Activated gamma-delta T cell (primary cell): ENCODE data around the gene RMND1.
"Not testable (repeated sequence)": the region's sequence is repeated elsewhere in the genome, so short reads cannot be mapped to it uniquely, and the experiment has no call there.

Source experiments
- DNase-seq: peaks from one replicate; lab custom pipeline; 2025; lab: John Stamatoyannopoulos, UW

The RMND1 gene

DNA sequence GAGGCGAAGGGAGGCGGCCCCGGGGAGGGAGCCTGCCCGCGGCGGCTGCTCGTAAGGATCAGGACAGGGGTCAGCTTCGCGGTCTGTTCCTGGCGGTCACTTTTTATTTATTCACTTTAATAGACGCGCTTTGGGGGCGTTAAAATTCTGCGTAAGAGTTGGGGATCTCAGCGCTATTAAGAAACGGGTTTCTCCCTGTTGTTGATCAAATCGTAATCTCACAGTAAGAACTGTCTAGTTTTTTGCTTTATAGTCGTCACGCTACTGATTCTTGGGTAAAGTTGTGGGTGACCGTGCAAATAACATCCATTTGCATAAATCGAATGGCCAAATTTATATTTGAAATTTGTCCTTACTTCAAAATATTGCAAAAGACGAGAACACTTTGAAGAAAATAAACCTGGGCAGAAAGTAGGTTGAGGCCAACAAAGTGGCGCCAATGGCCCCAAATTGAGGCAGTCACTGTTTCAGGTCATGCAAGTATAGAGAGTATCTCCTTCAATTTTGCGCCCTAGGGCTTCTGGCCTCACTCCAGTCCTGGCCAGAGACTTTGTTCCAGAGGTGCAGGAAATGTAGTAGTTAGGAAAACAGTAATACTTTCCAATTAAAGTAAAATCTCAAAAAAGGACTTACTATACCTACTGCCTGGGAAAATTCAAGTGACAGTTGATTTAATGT lies 963 bp upstream of the RMND1 start:
- no peak for DNase-seq

DNA sequence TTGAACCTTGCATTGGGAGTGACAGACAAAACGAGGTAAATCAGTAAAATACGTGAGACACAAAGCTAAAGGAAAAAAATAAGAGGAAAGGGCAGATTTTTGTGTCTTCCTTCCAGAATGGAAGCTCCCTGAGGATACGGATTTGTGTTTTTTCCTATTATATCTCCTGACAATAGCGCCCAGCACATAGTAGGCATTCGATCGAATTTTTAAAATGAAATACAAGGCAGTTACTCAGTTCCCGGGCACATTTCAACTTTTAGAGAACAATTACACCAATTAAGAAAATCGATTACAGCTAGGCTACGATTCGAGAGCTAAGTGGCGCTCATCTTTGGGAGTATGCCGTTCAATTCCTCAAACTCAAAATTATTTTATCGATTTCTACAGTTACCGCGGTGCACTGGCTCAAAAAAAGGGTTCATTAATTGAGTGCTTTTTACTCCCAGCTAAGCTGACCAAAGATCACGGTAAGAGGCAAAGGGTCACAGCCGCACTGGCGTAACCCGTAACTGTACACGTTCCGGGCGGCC lies 443 bp downstream of the RMND1 start:
- no peak for DNase-seq

DNA sequence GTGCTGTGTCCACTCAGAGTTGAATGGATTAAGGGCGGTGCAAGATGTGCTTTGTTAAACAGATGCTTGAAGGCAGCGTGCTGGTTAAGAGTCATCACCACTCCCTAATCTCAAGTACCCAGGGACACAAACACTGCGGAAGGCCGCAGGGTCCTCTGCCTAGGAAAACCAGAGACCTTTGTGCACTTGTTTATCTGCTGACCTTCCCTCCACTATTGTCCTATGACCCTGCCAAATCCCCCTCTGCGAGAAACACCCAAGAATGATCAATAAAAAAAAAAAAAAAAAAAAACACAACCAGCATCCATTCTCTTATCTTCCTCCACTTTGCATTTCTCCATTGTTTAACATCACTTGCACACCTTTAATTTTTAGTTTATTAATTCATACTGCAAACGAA lies 998 bp downstream of the RMND1 start:
- not testable (repeated sequence) for DNase-seq

DNA sequence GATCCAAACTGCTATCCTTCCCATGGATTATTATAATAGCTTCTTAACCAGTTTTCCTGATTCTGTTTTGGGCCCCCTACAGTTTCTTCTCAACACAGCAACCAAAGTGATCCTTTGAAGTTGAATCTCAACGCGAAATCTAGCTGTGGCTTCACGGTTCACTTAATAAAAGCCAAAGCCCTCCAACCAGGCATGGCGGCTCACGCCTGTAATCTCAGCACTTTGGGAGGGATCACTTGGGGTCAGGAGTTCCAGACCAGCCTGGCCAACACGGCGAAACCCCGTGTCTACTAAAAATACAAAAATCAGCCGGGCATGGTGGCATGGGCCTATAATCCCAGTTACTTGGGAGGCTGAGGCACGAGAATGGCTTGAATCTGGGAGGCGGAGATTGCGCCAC lies 3.3 kb downstream of the RMND1 start:
- no peak for DNase-seq

DNA sequence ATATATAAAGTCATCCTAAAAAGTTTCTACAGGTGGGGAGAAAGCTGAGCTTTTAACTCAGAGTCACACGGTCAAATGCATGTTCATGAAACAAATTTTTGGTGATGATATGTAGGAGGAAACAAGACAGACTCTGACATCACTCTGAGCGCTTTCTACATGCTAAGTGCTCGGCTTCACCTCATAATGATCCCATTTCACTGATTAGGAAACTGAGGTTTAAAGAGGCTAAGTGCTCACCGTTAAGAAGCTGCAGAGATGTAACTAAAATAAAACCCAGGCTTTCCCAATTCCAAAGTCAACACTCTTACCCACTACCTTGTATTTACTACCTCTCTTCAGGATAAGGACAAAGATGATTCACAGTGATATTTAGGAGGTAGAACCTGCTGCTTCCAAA lies 4.7 kb downstream of the RMND1 start:
- no peak for DNase-seq

DNA sequence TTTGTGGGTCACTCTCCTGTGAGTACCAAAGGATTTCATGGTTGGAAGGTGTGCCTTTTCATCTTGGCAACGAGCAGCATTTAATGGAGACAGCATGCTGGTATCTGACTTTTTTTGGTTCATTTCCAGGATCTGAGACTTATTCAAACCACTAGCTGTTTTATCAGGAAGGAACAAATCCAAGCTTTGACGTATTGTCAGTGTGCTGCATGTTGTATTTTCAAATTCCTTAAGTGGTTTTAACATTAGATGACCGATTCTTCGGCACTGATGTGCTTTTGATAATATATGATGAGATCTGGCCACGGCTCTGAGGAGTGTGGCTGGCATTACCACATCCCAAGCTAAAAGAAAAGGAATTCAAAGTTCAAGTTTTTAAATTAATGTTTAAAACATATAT lies 6.4 kb downstream of the RMND1 start:
- DNase-seq: no peak

DNA sequence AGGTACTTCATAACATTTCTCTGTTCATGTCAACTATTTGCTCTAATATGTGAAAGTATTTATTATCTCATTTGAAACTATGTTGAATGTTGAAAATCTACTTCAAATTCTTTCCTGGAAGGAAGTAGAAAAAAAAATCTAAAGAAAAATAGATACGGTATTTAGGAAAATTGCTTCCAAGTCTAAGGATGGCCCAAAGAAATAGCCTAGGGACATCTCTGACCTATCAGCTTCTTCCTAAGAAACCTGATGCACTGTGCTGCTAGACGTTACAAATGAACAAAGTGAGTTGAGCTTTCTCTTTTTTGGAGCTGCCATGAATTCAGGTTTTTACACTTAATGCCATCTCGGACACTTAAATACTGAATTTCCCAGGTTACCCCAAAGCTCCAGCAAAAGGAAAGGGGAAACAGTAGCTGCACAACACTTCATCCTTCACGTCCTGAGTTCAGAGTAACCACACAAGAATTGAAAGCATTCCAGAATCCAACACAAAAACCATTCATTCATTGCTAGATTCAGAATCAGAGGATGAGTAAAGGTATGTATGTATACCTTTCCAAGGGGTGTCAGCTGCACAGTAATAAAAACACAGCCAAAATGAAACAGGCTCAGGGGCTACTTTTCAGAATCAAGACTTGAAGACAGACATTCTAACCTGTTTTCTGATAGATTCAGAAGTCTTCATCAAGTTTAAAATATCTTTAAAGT lies 7.9 kb downstream of the RMND1 start:
- no peak for DNase-seq

DNA sequence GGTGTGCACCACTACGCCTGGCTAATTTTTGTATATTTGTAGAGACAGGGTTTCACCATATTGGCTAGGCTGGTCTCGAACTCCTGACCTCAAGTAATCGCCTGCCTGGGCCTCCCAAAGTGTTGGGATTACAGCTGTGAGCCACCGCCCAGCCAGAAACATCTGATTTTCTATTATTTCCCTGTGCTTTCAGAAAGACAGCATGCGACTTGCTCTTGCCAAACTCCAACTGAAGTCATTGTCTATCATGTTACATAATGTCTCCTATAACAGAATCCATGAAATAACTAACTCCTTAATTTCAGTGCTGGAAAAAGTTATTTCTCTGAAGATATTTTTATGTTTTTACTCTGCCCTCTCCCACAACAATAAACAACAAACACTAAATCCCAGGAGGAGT lies 8.5 kb downstream of the RMND1 start:
- DNase-seq: no peak

DNA sequence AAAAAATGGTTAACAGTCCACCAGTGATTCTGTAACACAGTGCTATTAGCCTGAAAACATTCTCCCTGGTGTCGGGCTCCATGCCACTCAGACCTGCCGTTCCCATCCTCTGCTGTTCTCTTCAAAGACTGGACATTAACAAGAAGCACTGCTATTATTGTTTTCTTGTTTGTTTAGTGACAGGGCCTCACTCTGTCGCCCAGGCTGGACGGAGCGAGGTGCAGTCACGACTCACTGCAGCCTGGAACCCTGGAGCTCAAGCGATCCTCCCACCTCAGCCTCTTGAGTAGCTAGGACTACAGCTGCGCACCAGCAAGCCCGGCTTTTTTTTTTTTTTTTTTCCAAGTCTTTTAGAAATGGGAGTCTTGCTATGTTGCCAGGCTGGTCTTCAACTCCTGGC lies 9.6 kb downstream of the RMND1 start:
- DNase-seq: no peak

DNA sequence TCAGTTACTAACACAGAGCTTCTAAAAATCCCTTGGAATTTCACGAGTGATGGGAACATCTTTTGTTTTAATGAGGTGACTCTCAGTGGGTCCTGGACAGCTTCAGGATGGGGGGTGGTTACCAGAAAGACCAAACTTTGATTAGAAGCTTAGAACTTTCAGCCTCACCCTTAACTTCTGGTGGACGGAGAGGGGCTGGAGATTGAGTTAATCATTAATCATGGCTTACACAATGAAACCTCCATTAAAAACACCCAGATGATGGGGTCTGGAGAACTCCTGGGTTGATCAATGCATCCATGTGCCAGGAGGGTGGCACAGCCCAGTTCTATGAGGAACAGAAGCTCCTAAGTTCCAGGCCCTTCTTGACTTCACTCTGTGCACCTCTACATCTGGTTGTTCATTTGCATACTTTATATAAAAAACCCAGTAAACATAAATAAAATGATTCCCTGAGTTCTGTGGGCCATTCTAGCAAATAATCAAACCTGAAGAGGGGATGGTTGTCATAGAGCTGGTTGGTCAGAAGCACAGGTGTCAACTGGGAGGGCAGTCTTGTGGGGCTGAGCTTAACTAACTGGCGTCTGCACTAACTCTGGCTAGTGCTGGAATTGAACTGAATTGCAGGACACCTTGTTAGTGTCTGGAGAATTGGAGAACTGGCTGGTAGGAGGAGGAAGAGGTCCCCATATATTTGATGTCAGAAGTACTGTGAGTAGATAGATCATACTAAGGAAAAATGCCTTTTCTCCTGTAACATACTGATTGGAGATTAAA lies 10.3 kb downstream of the RMND1 start:
- no peak for DNase-seq

DNA sequence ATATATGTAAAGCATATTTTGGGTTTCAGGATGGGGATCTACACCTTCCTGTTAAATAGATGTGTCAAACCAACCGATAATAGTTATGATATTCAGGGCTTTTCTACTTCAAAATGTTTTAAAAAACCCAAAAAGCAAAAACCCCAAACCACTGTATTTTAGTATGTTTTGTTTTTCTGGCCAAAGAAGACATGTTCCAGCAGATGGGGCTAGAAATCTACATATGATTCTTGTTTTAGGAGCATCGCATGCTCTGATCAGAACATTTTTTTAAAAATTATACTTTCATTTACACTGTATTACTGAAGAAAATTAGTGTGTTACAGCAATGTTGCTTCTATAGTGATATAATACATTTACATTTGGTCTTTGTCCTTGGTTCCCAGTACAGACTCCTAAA lies 11.0 kb downstream of the RMND1 start:
- no peak for DNase-seq

DNA sequence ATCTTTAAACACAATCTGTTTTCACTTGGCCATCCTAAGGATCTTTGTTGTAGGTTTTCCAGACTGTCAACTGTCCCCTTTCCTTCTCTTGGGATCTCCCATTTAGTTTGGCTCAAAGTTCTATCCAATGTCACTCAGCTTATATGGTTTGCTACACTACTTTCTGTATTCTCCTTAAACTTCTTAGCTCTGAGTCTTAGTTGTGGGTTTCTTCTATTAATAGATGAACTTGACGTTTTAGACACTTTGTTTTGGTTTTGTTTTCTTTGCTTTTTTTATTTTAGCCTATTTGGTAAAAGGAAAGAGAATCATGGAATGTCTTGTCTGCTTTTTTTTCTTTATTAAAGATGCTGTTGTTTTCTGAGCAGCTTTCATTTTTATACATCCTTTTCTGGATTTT lies 11.4 kb downstream of the RMND1 start:
- no peak for DNase-seq

DNA sequence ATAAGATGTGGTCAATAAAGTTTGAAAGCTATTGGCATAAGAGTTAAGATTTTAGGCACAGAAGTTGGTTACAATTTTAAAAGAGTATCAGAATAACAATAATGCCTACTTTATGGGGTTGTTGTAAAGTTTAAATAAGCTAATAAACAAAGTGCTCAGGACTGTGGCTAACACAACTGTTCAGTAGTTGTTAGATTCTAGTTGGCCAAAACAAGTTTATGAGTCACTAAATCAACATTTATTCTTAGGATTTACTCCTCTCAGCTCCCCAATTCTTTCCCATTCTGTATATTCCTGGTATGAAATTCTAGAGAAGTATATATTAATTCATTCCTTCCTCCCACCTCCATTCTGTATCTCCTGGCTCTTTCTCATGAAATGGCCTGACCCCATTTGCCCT lies 14.5 kb downstream of the RMND1 start:
- DNase-seq: no peak

DNA sequence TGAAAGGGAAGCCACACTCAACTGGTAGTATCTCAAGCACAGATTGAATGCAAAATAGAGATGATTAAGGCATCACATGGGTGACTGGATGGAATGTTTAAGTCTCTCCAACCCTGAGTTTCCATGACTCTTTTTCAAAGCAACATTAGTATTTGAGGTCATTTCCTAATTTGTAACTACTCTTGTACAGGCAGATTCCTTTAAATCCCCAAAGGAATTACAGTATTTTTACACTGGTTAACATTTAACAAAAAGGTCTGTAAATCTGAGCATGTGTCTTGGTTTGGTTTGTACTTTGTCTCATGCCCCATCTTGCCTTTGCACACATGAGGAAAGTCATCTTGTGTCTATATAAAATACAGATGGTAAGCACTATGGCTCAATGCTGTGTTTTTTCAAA lies 15.1 kb downstream of the RMND1 start:
- DNase-seq: no peak

DNA sequence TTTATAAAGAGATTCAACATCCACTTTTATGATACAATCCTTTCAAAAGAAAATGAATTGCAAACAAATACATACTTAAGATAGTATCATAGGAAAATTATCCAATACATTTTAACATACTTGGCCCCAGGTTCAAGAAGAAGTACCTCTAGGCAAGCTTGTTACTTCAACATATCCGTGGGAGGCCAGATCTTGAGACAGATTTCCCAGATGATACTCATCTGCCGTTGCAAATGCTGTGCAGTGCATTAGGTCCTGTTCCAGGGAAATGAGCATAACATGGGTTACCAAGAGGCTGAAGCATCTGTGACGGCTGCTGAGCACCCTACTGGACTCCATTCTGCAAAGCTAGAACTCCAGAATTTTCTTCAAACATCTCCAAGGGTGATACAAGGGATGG lies 15.6 kb downstream of the RMND1 start:
- DNase-seq: no peak

DNA sequence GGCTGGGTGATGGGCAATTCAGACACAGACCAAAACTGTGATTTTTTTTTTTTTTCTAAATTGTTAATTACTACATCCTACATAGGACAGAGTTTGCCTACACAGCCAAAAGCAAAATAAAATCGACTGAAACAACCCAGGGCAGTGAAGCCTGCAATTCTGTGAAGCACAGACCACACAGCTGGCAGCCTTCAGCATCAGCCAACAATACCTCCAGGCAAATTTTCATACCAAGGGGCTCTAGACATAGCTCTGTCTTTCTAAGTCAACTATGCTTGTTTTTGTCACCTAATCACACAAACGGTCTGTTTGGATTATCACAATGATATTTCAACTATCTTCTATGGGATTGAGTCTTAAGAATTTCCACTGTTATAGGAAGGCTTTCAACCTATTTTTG lies 17.6 kb downstream of the RMND1 start:
- DNase-seq: no peak

DNA sequence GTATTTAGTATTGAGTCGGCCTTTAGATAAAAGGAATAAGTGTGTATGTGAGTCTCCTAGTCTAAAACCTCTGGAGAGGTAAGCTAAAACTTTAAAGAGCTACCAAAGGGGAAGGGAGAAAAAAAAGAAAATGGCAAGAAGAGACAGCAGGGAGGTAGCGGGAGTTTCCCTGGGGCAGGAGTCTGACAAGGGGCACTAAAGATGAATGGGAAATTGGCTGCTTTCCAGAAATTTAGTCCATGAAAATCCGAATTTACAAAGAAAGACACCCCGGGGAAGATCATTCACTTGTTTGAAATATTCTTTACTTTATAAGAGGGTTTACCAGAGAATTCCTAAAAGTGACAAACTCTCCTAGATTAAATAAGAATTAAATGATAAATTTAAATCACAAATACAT lies 19.3 kb downstream of the RMND1 start:
- DNase-seq: no peak

DNA sequence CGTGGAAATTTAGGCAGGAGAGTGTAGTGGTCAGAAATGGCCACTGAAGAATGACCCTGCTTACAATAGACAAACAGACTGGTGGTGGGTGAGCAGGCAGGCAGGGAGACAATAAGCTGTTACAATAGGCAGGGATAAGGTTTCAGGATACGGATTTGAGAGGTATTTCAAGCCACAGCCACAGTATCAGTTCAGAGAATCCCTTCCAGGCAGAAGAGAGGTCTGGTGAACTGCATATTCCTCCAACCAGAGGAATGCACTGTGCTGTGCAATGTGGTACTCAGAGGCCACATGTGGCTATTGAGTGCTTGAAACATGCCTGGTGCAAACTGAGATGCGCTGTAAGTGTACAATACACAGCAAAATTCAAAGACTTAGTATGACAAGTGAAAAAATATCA lies 20.6 kb downstream of the RMND1 start:
- DNase-seq: no peak

DNA sequence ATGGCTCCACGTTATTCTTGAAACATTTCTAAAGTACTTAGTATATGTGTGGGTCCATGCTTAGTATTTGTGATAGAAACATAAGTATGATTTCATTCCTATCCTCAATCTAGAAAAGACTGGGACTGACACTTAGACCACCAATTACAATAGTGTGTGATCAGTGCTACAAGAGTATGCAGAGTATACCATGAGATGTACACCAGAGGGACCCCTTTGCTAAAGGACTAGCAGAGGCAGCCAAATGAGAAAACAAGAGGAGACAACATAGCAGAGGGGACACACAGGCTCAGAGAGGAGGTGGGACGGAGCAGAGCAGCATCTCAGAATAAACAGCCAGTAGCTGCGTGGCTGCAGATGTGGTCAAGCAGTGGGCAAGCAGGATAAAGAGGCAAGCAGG lies 21.0 kb downstream of the RMND1 start:
- no peak for DNase-seq

DNA sequence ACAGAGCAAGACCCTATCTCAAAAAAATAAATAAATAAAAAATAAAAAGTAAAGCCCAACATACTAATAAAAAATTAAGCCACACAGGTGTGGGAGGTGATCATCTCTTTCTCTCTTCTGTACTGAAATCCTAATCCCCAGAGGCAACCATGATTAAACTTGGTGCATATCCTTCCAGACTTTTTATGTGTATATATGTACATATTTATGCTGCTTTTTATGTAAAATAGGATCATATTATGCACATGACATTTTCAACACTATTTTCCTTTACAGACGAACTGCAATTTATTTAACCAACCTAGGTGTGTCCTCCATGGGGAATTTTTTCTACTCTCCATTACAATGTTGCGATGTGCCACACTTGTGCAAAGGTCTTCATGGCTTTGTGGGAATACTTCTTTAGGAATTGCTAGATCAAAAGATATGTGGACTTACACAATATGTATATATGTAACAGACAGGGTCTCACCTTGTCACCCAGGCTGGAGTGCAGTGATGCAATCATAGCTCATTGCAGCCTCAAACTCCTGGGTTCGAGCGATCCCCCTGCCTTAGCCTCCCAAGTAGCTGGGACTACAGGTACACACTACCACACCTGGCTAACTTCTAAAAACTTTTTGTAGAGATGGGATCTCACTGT lies 23.7 kb downstream of the RMND1 start:
- DNase-seq: no peak

DNA sequence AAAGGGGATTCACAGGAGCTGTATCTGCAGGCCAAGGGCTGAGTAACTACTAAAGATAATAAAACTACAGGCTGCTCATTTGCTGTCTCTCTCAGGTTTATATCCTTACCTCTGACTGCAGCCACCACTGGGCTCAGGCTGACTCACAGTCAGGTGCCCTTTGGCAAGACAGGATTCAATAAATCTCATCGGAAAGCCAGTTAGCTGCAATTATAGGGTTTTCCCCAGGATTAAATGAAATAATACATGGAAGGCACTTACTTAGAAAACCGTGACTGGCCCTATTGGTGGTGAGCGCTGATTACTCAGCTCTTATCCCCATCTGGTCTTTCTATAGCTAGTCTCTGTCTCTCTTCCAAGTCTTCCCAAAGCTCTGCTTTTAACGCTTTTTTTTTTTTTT lies 26.4 kb downstream of the RMND1 start:
- no peak for DNase-seq

DNA sequence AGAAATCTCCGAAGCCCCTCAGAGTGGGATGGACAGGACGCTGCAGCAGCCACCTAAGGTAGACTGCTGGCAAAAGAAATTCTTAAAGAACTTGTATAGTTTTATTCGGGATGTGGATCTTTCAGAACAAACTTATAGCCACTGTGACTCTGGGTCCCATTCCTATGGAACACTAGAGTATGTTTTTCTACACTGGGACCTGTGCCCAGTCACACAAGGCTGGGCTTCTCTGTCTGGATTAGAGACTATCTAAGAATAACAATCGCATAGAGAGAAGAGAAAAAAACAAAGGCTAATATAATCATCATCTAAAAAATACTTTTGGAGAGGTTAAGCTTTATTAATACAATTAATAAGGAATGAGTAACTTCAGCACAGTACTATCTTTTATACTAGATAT lies 28.9 kb downstream of the RMND1 start:
- no peak for DNase-seq
